IPS-15b (cell line): ENCODE results near the gene ROCK2.

Experiments
- H3K27me3 ChIP-seq: one replicate; pipeline ENCODE4 v1.6.1; 2013; ENCODE audit warnings: low read length; ENCODE audit not compliant: control insufficient read depth, insufficient read depth
- H3K36me3 ChIP-seq: one replicate; pipeline ENCODE4 v1.6.1; 2013; ENCODE audit warnings: low read length; ENCODE audit not compliant: control insufficient read depth, insufficient read depth
- H3K4me1 ChIP-seq: one replicate; pipeline ENCODE4 v1.6.1; 2013; ENCODE audit warnings: mild to moderate bottlenecking, low read length; ENCODE audit not compliant: control insufficient read depth, insufficient read depth
- H3K4me3 ChIP-seq: one replicate; pipeline ENCODE4 v1.5.1; 2013; ENCODE audit warnings: low read depth, low read length
- H3K9ac ChIP-seq: one replicate; pipeline ENCODE4 v1.6.1; 2013; ENCODE audit warnings: low read depth, mild to moderate bottlenecking, low read length
- H3K9me3 ChIP-seq: one replicate; pipeline ENCODE4 v1.6.1; 2013; ENCODE audit warnings: mild to moderate bottlenecking, low read length; ENCODE audit not compliant: control insufficient read depth, insufficient read depth

ROCK2 gene

DNA sequence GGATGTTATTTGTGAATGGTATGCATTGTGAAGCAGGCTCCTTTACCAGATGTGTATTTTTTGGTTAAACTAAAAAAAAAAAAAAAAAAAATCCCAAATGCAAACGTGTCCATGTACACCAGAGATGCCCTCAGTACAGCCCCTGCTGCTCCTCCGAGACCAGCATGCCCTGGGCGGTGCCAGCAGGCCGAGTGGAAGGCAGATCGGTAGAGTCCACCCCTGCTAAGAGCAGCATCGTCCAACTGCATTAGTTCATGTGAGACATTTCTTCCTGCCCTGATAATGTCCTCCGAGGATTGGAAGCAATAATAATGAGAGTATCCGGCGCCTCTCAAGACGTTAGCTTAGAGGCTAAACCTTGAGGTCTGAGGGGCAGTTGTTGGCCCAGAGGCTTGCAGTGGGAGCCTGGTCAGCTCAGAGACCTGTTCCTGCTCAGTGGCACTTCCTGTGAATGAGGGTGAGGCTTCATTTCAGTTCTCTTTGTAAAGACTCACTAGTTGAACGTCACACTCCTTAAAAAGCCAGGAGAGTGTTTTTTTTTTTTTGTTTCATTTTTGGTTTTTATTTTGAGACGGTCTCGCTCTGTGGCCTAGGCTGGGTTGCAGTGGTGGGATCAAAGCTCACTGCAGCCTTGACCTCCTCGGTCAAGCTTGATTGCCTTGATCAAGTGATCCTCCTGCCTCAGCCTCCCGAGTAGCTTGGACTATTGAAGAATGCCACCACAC lies 183.5 kb downstream of the ROCK2 start:
- Histone ChIP-seq H3K36me3 (no peaks in the 10 kb centered on the region), H3K4me1 (no peaks in the 10 kb centered on the region), H3K9ac (no peak overlapping the region), H3K9me3 (no peaks in the 10 kb centered on the region), H3K4me3 (no peak overlapping the region), H3K27me3 (peaks cover 3% of the 10 kb centered on the region)

DNA sequence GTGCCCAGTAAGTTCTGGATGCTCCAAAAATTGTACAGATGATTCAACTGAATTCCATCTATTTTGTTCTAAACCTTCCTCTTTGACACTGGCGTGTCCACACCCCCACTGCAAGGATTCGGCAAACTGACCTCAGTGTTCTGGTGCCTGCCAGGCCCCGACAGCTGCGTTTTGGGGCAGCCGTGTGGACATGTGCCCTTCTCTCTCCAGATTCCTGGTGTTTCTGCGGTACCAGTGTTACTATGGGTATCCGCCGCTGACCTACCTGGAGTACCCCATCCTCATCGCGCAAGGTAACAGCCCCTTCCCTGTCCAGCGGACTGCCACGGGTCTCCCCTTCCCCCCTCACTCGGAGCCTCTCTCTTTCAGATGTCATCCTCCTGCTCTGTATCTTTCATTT lies 184.2 kb downstream of the ROCK2 start:
- H3K4me3 ChIP-seq, result no peak overlapping the region
- H3K9me3 ChIP-seq, result no peaks in the 10 kb centered on the region
- no peaks in the 10 kb centered on the region for H3K4me1 ChIP-seq
- H3K27me3 ChIP-seq, result peaks cover 4% of the 10 kb centered on the region
- H3K9ac ChIP-seq, result no peak overlapping the region
- H3K36me3 ChIP-seq, result no peaks in the 10 kb centered on the region

- Histone ChIP-seq H3K4me3 (no peak overlapping the region), H3K9ac (no peak overlapping the region), H3K27me3 (peaks cover 4% of the 10 kb centered on the region), H3K36me3 (no peaks in the 10 kb centered on the region), H3K9me3 (no peaks in the 10 kb centered on the region), H3K4me1 (no peaks in the 10 kb centered on the region)
Measured at GRCh38 chr2:11159574-11160170, 184.8 kb downstream of the ROCK2 start.

- Histone ChIP-seq H3K4me3 (no peak overlapping the region), H3K9ac (no peak overlapping the region), H3K36me3 (no peaks in the 10 kb centered on the region), H3K4me1 (peaks cover 4% of the 10 kb centered on the region), H3K9me3 (no peaks in the 10 kb centered on the region), H3K27me3 (peaks cover 7% of the 10 kb centered on the region)
Measured at GRCh38 chr2:11158916-11159573, 185.4 kb downstream of the ROCK2 start.

DNA sequence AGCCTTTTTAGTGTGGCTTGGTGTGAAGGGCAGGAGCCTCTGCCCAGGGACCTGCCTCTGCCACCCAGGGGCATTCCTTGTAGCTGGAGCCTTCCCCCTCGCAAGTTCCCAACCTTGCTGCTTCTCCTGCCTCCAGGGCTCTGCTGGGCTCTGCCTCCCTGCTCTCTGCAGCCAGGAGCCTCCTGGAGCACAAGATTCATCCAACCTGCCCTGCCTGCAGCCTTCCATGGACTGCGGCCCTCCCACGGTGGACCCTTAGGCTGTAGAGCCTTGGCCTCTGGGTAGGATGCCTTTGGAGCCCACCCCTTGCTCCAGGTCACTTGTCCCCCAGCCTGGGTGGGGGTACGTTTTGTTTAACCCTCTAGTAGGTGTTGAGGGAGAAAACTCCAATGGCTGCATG lies 186.7 kb downstream of the ROCK2 start:
- Histone ChIP-seq H3K36me3 (no peaks in the 10 kb centered on the region), H3K9me3 (no peaks in the 10 kb centered on the region), H3K4me3 (no peak overlapping the region), H3K27me3 (peaks cover 12% of the 10 kb centered on the region), H3K4me1 (peaks cover 4% of the 10 kb centered on the region), H3K9ac (no peak overlapping the region)

DNA sequence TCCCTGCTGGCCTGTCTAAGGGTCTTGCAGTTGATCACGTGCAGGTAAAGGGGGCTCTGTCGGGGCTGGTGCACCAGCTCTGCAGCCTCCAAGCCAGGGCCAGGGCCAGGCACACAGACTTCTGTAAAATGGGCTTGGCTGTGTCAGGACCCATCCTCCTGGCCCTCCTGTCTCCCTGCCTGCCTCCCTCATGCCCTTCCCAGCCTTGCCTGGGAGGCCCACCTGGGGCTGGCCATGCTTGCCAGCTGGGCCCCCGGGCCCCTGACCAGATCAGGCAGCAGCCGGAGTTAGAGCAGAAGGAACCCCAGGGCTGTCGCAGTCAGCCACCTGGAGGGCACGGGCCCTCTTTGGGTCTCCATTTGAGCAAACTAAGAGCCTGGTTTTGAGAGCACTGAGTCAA lies 187.1 kb downstream of the ROCK2 start:
- no peaks in the 10 kb centered on the region for H3K36me3 ChIP-seq
- H3K4me1 ChIP-seq, result peaks cover 4% of the 10 kb centered on the region
- peaks cover 17% of the 10 kb centered on the region for H3K27me3 ChIP-seq
- no peak overlapping the region for H3K4me3 ChIP-seq
- H3K9ac ChIP-seq, result no peak overlapping the region
- no peaks in the 10 kb centered on the region for H3K9me3 ChIP-seq

DNA sequence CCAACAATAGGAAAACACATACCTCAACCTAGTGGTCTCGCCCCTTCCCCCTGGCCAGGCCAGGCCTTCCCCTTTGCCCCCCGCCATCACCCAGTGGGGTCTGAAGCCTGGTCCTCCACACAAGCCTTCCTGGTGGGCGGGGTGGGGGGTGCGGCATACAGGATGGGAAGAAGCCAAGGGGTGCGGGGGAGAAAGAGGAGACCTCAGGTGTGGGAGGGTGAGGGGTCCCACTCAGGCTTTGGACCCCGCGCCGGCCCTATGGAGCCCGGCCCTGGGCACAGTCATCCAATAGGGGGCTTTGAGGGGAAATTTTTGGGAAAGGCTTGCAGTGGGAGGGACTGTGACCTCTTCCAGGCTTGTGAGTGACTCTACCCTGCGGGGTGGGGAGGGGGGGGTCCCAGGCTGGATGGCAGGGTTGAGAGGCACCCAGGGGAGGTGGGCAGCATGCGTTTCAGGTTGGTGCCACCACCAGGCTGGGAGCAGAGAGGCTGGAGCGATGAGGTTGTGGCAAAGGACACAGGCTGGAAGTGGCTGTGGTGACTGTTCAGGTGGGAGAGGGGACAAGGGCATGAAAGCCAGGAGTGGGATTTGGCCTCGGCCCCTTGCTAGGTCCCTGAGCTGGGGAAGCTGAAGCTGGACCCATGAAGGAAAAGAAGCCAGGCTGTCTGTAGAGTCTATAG lies 187.9 kb downstream of the ROCK2 start:
- H3K4me3 ChIP-seq, result no peak overlapping the region
- no peak overlapping the region for H3K9ac ChIP-seq
- no peaks in the 10 kb centered on the region for H3K36me3 ChIP-seq
- H3K4me1 ChIP-seq, result peaks cover 4% of the 10 kb centered on the region
- H3K27me3 ChIP-seq, result peaks cover 20% of the 10 kb centered on the region
- no peaks in the 10 kb centered on the region for H3K9me3 ChIP-seq

DNA sequence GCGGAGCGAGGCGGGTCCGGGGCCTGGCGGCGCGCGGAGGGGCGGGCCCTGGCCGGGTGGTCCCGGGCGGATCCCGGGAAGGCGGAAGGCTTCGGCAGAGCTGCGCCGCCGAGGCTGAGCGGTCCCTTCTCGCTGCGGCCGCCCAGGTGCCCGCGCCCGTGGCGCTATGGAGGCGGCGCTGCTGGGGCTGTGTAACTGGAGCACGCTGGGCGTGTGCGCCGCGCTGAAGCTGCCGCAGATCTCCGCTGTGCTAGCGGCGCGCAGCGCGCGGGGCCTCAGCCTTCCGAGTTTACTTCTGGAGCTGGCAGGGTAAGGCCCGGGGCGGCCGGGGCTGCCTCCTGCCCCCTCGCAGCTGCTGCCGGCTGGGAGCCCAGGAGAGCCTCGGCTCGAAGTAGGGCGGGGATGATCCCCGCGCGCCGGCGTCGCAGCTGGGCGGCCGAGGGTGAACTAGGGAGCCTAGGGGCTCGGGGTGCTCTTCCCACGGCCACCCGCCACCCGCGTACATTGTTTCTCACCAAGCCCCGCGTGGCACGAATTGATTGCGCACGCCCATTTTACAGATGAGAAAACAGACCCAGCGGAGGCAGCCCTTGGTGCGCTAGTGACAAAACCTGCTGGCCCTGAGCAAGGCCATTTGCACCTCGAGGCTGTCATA lies 188.9 kb downstream of the ROCK2 start, which contains the start of gene SLC66A3:
SLC66A3 (plus strand) TSS at position 87 of the 655 bp plus-strand sequence; CDS start at position 167, 80 bp downstream.
- no peaks in the 10 kb centered on the region for H3K9me3 ChIP-seq

DNA sequence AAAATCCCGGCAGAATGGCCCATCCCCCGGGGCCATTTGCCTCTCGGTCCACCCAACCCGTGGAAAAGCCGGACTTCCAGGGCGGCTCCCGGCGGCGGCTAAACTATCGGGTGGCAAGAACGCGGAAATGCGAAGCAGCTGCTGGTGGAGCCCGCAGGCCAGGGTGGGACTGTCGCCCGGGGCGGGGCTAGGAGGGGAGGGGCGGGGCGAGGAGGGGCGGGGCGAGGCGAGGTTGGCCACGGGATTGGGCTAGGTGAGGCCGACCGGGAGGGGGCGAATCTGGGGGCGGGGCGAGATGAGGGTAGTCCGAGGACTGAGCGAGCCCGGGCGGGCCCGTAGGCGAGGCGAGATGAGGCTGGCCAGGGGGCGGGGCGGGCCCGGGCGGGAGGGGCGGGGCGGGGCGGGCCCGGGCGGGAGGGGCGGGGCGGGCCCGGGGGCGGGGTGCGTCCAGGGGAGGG lies 189.5 kb downstream of the ROCK2 start:
- H3K27me3 ChIP-seq, result peaks cover 24% of the 10 kb centered on the region
- H3K4me1 ChIP-seq, result peaks cover 4% of the 10 kb centered on the region
- H3K9me3 ChIP-seq, result no peaks in the 10 kb centered on the region
- peak overlapping the region; percentile 56 for H3K4me3 ChIP-seq
- H3K9ac ChIP-seq, result peak overlapping the region; percentile 76
- no peaks in the 10 kb centered on the region for H3K36me3 ChIP-seq

More for the DNA sequence above, 188.9 kb downstream of the ROCK2 start, which contains the start of gene SLC66A3:
- no peaks in the 10 kb centered on the region for H3K36me3 ChIP-seq
- H3K4me3 ChIP-seq, result peak within 1 kb of the TSS; percentile 58
- H3K27me3 ChIP-seq, result peaks cover 24% of the 10 kb centered on the region
- H3K4me1 ChIP-seq, result peaks cover 4% of the 10 kb centered on the region
- H3K9ac ChIP-seq, result peak within 1 kb of the TSS; percentile 76

DNA sequence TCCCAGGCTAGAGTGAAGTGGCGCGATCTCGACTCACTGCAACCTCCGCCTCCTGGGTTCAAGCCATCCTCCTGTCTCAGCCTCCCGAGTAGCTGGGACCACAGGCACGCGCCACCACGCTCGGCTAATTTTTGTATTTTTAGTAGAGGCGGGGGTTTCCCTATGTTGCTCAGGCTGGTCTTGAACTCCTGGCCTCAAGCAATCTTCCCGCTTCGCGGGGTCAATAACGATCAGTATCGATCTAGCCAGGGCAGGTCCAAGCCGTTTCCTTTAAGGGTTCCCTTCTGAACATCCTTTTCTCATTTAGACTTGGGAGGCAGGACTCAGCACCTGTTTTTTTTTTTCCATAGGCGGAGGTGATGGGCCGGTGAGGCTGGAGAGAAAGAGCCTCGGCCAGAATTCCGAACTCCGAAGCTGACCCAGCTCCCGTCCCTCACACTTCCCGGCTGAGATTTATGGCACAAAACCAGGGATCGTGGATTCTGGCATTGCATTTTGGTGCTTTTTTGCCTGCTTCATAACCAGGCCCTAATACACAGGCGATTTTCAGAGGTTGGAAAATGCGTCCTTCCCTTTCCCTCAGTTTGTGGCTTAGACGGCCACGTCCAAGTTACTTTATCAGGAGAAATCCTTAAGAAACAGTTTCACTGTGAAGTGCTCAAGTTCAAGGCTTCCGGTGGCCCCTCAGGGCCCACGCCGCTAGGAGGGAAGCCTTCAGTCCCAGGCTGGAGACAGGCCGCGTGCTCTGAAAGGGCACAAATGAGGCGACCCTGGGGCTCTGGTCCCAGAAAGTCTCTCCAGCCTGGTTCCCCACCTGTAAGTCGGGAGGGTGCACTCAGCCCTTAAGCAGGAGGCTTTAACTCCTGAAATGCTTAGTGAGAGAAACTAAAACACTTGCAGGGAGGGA lies 190.2 kb downstream of the ROCK2 start:
- Histone ChIP-seq H3K4me1 (peaks cover 4% of the 10 kb centered on the region), H3K9ac (peak overlapping the region; percentile 76), H3K27me3 (peaks cover 24% of the 10 kb centered on the region), H3K4me3 (peak overlapping the region; percentile 56), H3K9me3 (no peaks in the 10 kb centered on the region), H3K36me3 (no peaks in the 10 kb centered on the region)
